ENCODE measurements around the gene DISP3. TPM values are rescaled to one million over a fixed set of nuclear protein-coding genes. Genes with fewer than 3 reads are reported as not detected.

Gene DISP3
- total and polyA plus RNA-seq, 9 of the 15 experiments (the other 6 are each of a cell fraction or from before 2014, with no cell fraction given), result 0.03 to 0.19 (median 0.15) TPM; not detected in 5

- no peak for TF ChIP-seq ZBTB5 (IDR thresholded peaks at IDR 0.05)
- TF ChIP-seq RBM39 (optimal IDR thresholded peaks at IDR 0.05; ENCODE audit: low read depth, low read length), result no peak
- peak; percentile 84 for TF ChIP-seq SMAD4 (CRISPR knock-in tag; conservative IDR thresholded peaks at IDR 0.05)
- no peak for TF ChIP-seq ARID3B (CRISPR knock-in tag; IDR thresholded peaks at IDR 0.05; ENCODE audit: borderline replicate concordance)
- peak; percentile 67 for TF ChIP-seq CREM (IDR thresholded peaks at IDR 0.05; ENCODE audit: low read depth)
- TF ChIP-seq CTCFL (IDR thresholded peaks at IDR 0.05; ENCODE audit: borderline replicate concordance, insufficient read depth, low read depth, low read length, poor library complexity, severe bottlenecking), result no peak
- TF ChIP-seq HDAC6 (IDR thresholded peaks at IDR 0.05; ENCODE audit: low read depth, low read length), result no peak
- no peak for TF ChIP-seq CC2D1A (IDR thresholded peaks at IDR 0.05)
- peak; percentile 82 for TF ChIP-seq SP1 (CRISPR knock-in tag; IDR thresholded peaks at IDR 0.05)
- TF ChIP-seq FOXP1 (CRISPR knock-in tag; IDR thresholded peaks at IDR 0.05), result peak; percentile 99
- no peak for TF ChIP-seq ZNF75A (CRISPR knock-in tag; IDR thresholded peaks at IDR 0.05)
- TF ChIP-seq ZNF263 (CRISPR knock-in tag; IDR thresholded peaks at IDR 0.05; ENCODE audit: borderline replicate concordance), result peak; percentile 92
- TF ChIP-seq, protein P1, sequence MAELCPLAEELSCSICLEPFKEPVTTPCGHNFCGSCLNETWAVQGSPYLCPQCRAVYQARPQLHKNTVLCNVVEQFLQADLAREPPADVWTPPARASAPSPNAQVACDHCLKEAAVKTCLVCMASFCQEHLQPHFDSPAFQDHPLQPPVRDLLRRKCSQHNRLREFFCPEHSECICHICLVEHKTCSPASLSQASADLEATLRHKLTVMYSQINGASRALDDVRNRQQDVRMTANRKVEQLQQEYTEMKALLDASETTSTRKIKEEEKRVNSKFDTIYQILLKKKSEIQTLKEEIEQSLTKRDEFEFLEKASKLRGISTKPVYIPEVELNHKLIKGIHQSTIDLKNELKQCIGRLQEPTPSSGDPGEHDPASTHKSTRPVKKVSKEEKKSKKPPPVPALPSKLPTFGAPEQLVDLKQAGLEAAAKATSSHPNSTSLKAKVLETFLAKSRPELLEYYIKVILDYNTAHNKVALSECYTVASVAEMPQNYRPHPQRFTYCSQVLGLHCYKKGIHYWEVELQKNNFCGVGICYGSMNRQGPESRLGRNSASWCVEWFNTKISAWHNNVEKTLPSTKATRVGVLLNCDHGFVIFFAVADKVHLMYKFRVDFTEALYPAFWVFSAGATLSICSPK (IDR thresholded peaks at IDR 0.05; ENCODE audit: borderline replicate concordance), result no peak
- TF ChIP-seq PHB2 (IDR thresholded peaks at IDR 0.05; ENCODE audit: low read depth), result no peak
- TF ChIP-seq ESRRB (CRISPR knock-in tag; IDR thresholded peaks at IDR 0.05; ENCODE audit: borderline replicate concordance), result no peak
- no peak for TF ChIP-seq FIP1L1 (IDR thresholded peaks at IDR 0.05; ENCODE audit: low read depth, low read length, poor library complexity, severe bottlenecking)
- TF ChIP-seq HNRNPL (IDR thresholded peaks at IDR 0.05; ENCODE audit: low read depth, low read length), result no peak
- TF ChIP-seq U2AF1 (optimal IDR thresholded peaks at IDR 0.05; ENCODE audit: low read depth, low read length), result no peak
Observed at GRCh38 chr1:11550664-11551283, 71.8 kb downstream of the DISP3 start (continued).
